HFFc6 (cell line): ENCODE measurements around the gene ZMYND10. TPM values are rescaled to one million over a fixed set of nuclear protein-coding genes. Genes with fewer than 3 reads are reported as not detected.

Experiments used
- DNase-seq: peaks from one replicate; pipeline ENCODE4 v3.0.0-alpha.2; 2018
- H3K27ac Mint-ChIP-seq: 2 replicates; pipeline ENCODE4 v1.8.0; 2020; ENCODE audit warnings: mild to moderate bottlenecking, mixed read lengths
- H3K27me3 Mint-ChIP-seq: 2 replicates; pipeline ENCODE4 v1.8.0; 2021; ENCODE audit warnings: mild to moderate bottlenecking, moderate library complexity, mixed read lengths; ENCODE audit not compliant: insufficient read depth
- H3K36me3 Mint-ChIP-seq: 2 replicates; pipeline ENCODE4 v1.8.0; 2021; ENCODE audit warnings: low read depth, mixed read lengths
- H3K4me1 Mint-ChIP-seq: 2 replicates; pipeline ENCODE4 v1.8.0; 2020; ENCODE audit warnings: low read depth, mixed read lengths
- H3K4me3 Mint-ChIP-seq: 2 replicates; pipeline ENCODE4 v1.8.0; 2020; ENCODE audit warnings: mild to moderate bottlenecking, moderate library complexity, mixed read lengths
- H3K9me3 Mint-ChIP-seq: 2 replicates; pipeline ENCODE4 v1.8.0; 2020; ENCODE audit warnings: mild to moderate bottlenecking, mixed read lengths
- total RNA-seq, 6 experiments: library from RNA; stranded (reverse); fragmentation: NEBNext Ultra II Directional; extraction: Animal tissue kit (Norgen Biotek cat#: 25700); gene quantifications; 2 replicates in 1 of 6; 3 replicates in 5 of 6; pipeline ENCODE4 v1.2.3, GENCODE V29; 2021
- TF ChIP-seq, protein P1 (sequence below): fragments of 200-600 bp; sonication (generic); IDR thresholded peaks from 2 replicates; pipeline ENCODE4 v1.5.0; 2021; ENCODE audit warnings: antibody characterized with exemption, mild to moderate bottlenecking

Gene ZMYND10
- total RNA-seq, 6 experiments from 2014 or later, result 0.78 to 1.3 (median 0.83) TPM; not detected in 1

DNA sequence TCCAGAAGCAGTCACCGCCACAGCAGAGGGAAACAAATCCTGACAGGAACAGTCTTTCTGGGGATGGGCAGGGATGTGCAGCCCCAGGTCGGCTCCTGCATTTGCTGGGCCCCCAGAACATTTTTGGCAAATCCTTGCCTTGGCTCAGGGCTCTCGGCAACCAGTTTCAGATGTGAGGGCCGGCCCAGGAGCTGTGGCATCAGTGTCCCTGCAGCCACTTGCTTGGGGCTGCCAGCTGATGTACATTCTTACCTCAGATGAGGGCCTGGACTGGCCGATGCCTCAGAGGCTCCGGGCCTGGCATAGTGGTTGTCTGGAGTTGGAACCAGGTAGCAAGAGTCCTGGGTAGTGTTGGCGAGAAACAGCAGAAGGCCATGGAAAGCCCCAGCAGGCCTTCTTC lies 9.3 kb upstream of the ZMYND10 start:
- Mint-ChIP-seq H3K27ac (no peak overlapping the region), H3K4me1 (peaks cover 53% of the 10 kb centered on the region)

DNA sequence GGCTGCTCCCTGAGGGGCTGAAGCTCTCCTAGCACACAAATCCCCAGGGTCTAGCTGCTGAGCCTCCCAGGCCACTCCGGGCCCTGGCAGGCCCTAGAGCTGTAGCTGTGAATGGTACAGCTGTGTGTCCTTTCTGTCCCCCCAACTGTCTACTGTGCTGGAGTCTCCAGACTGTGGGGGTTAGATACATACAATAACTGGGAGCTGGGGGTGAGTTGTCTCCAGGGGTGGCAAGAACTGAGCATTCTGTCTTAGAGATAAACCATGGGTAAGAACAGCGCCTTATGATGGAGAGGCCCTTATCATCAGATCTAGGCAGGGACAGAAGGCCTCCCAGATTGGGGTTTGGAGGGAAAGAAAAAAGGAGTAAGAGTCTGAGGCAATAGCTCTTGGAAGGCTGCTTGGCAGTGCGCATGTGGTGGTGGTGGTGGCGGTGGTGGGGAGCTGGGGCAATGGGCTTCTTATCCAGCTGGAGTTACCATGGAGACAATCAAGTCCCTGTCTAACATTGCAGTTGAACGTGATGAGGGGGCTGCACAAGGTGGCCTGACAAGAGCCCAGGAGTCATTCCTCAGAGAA lies 8.7 kb upstream of the ZMYND10 start:
- Mint-ChIP-seq H3K4me1 (peaks cover 55% of the 10 kb centered on the region), H3K36me3 (peaks cover 24% of the 10 kb centered on the region), H3K27me3 (peaks cover 4% of the 10 kb centered on the region; the same call in 1 of the 2 replicates), H3K4me3 (no peak overlapping the region), H3K9me3 (no peaks in the 10 kb centered on the region), H3K27ac (no peak overlapping the region; the same call in 1 of the 2 replicates)
- no peak for DNase-seq
- TF ChIP-seq, protein P1, sequence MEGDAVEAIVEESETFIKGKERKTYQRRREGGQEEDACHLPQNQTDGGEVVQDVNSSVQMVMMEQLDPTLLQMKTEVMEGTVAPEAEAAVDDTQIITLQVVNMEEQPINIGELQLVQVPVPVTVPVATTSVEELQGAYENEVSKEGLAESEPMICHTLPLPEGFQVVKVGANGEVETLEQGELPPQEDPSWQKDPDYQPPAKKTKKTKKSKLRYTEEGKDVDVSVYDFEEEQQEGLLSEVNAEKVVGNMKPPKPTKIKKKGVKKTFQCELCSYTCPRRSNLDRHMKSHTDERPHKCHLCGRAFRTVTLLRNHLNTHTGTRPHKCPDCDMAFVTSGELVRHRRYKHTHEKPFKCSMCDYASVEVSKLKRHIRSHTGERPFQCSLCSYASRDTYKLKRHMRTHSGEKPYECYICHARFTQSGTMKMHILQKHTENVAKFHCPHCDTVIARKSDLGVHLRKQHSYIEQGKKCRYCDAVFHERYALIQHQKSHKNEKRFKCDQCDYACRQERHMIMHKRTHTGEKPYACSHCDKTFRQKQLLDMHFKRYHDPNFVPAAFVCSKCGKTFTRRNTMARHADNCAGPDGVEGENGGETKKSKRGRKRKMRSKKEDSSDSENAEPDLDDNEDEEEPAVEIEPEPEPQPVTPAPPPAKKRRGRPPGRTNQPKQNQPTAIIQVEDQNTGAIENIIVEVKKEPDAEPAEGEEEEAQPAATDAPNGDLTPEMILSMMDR, result no peak

More for the DNA sequence above, 9.3 kb upstream of the ZMYND10 start:
- peaks cover 24% of the 10 kb centered on the region for H3K36me3 Mint-ChIP-seq
- no peak overlapping the region for H3K4me3 Mint-ChIP-seq
- no peak for DNase-seq
- H3K9me3 Mint-ChIP-seq, result no peaks in the 10 kb centered on the region
- H3K27me3 Mint-ChIP-seq, result peaks cover 4% of the 10 kb centered on the region; the same call in 1 of the 2 replicates
- TF ChIP-seq, protein P1, result no peak

DNA sequence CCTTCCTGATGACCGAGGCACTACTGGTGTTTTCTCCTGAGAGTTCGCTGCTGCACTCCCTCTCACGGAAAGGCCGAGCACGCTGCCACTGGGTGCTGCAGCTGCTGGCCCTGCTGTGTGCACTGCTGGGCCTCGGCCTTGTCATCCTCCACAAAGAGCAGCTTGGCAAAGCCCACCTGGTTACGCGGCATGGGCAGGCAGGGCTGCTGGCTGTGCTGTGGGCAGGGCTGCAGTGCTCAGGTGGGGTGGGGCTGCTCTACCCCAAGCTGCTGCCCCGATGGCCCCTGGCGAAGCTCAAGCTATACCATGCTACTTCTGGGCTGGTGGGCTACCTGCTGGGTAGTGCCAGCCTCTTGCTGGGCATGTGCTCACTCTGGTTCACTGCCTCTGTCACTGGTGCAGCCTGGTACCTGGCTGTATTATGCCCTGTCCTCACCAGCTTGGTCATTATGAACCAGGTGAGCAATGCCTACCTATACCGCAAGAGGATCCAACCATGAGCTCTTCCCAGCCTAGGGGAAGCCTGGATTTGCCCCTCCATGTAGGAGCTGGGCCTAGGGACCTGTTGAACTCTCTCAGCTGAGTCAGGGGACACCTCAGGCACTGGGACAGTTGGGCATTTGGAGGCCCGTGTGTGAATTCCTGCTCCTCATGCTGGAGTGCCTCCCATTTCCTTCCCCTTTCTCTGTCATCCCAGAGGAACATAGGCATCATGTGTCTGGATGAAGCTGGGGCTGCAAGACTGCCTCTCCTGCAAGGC lies 7.9 kb upstream of the ZMYND10 start:
- peak overlapping the region; percentile 45 for H3K27ac Mint-ChIP-seq
- TF ChIP-seq, protein P1, result no peak
- peaks cover 54% of the 10 kb centered on the region for H3K4me1 Mint-ChIP-seq

DNA sequence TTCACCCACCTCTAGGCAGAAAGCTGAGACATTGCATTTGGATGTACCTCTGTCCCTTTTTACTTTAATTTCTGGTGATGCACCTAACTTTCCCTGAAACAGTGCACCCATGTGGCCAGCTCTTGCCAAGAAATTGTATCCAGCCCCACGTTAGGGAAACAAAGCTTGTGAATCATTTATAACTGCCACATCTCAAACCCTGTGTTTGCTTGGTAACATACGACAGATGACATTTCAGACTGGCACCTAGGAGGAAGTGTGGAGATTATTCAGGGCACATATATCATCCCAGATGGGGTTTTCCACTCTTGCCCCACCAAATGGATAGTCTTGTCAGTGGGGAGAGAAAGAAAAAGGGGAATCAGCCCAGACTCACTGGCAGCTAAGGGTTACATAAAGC lies 7.2 kb upstream of the ZMYND10 start:
- H3K4me1 Mint-ChIP-seq, result peaks cover 48% of the 10 kb centered on the region
- H3K27me3 Mint-ChIP-seq, result peaks cover 4% of the 10 kb centered on the region; the same call in 1 of the 2 replicates
- no peaks in the 10 kb centered on the region for H3K9me3 Mint-ChIP-seq
- peak; percentile 53 for DNase-seq
- peaks cover 14% of the 10 kb centered on the region for H3K36me3 Mint-ChIP-seq
- no peak overlapping the region for H3K4me3 Mint-ChIP-seq
- peak overlapping the region; percentile 45 for H3K27ac Mint-ChIP-seq
- TF ChIP-seq, protein P1, result peak; percentile 62

More for the DNA sequence above, 7.9 kb upstream of the ZMYND10 start:
- Mint-ChIP-seq H3K36me3 (peaks cover 20% of the 10 kb centered on the region), H3K9me3 (no peaks in the 10 kb centered on the region), H3K4me3 (no peak overlapping the region), H3K27me3 (peaks cover 4% of the 10 kb centered on the region; the same call in 1 of the 2 replicates)
- DNase-seq, result no peak

DNA sequence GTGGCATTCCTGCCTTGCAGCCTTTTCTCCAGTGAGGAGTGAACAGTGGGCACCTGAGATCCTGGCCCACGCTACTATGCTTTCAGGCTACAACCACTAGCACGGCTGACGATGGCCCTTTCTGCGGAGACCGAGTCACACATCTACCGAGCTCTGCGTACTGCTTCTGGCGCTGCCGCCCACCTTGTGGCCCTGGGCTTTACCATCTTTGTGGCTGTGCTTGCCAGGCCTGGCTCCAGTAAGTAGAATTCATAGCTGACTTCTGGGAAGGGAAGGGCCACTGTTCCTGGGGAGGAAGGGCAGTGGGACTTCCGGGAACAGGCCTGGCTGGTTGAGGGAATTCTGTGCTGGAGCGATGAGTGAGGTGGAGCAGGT lies 5.8 kb upstream of the ZMYND10 start:
- Mint-ChIP-seq H3K9me3 (no peaks in the 10 kb centered on the region), H3K27me3 (peaks cover 7% of the 10 kb centered on the region), H3K4me1 (peaks cover 45% of the 10 kb centered on the region), H3K36me3 (peaks cover 6% of the 10 kb centered on the region; the same call in 1 of the 2 replicates), H3K27ac (no peak overlapping the region), H3K4me3 (peak overlapping the region; percentile 97)
- TF ChIP-seq, protein P1, result no peak
- DNase-seq, result no peak
